GM12891 (cell line): ENCODE data around the gene CERK.

Source experiments
- PAX5 ChIP-seq: IDR thresholded peaks from 2 replicates; pipeline ENCODE4 v1.6.1; 2011; ENCODE audit warnings: low read length, moderate library complexity, mild to moderate bottlenecking; ENCODE audit not compliant: insufficient read depth, severe bottlenecking
- POLR2A ChIP-seq: IDR thresholded peaks from 2 replicates; pipeline ENCODE4 v1.6.1; 2011; ENCODE audit warnings: low read depth, low read length, control low read depth
- POLR2AphosphoS5 ChIP-seq: IDR thresholded peaks from 2 replicates; pipeline ENCODE4 v1.6.1; 2011; ENCODE audit warnings: low read depth, low read length, control low read depth
- TAF1 ChIP-seq: IDR thresholded peaks from 2 replicates; pipeline ENCODE4 v1.6.1; 2011; ENCODE audit warnings: low read depth, low read length, control low read depth

- TF ChIP-seq POLR2AphosphoS5 (no peak), TAF1 (no peak), POLR2A (no peak), PAX5 (no peak)
Measured at GRCh38 chr22:46712288-46712687, 25.8 kb downstream of the CERK start.
